ENCODE measurements around the gene ARHGAP19.

DNA sequence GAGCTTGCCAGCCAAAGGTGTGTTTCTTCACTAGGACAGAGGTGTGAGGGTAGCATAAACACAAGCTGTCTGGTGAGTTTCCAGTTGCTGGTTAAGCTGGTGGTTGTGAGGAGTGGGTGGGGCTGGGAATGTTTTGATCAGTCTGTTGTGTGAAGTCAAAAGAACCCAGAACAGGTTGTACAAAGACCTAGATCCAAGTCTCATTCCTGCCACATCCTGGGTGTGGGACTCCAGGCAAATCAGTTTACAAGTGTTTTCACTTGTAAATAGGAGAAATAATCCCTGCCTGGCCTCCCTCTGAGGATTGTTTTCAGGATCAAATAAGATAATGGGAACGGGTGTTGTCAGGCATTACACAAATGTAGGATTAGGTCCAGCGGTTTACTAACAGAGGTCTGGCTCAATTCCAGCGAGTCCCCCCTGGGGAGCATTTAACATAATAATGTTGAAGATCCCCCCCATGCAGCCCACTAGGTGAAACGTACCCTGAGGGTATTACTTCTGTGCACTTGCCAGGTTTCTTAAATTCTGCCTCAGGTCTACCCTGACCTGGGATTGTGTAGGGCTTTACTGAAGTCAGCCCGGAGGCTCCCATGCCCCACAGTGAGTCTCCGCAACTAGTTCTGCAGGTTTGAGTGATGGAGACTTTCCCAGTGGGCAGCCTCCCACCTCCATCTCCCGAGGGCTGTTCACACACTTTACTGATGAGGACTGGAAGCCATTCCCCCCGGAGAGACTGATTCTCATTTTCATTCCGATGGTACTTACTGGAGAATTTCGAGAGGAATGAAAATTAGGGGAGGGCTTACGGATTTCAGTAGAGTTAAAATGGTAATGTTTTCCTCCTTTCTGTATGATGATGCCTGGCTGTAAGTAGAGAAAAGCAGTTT is 44.8 kb upstream of the ARHGAP19 start:
- TF ChIP-seq EZH2phosphoT487 (conservative IDR thresholded peaks at IDR 0.05; ENCODE audit: low read length) = no peak
- TF ChIP-seq, protein P1, sequence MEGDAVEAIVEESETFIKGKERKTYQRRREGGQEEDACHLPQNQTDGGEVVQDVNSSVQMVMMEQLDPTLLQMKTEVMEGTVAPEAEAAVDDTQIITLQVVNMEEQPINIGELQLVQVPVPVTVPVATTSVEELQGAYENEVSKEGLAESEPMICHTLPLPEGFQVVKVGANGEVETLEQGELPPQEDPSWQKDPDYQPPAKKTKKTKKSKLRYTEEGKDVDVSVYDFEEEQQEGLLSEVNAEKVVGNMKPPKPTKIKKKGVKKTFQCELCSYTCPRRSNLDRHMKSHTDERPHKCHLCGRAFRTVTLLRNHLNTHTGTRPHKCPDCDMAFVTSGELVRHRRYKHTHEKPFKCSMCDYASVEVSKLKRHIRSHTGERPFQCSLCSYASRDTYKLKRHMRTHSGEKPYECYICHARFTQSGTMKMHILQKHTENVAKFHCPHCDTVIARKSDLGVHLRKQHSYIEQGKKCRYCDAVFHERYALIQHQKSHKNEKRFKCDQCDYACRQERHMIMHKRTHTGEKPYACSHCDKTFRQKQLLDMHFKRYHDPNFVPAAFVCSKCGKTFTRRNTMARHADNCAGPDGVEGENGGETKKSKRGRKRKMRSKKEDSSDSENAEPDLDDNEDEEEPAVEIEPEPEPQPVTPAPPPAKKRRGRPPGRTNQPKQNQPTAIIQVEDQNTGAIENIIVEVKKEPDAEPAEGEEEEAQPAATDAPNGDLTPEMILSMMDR (IDR thresholded peaks at IDR 0.05; ENCODE audit: insufficient read depth, low read length, poor library complexity, severe bottlenecking) = no peak
